ENCODE results near the gene SLC30A7.

- TF ChIP-seq POLR2AphosphoS5 (IDR thresholded peaks at IDR 0.05) (peak; percentile 91), POLR2A (IDR thresholded peaks at IDR 0.05) (peak; percentile 51)
- TF ChIP-seq, protein P1, sequence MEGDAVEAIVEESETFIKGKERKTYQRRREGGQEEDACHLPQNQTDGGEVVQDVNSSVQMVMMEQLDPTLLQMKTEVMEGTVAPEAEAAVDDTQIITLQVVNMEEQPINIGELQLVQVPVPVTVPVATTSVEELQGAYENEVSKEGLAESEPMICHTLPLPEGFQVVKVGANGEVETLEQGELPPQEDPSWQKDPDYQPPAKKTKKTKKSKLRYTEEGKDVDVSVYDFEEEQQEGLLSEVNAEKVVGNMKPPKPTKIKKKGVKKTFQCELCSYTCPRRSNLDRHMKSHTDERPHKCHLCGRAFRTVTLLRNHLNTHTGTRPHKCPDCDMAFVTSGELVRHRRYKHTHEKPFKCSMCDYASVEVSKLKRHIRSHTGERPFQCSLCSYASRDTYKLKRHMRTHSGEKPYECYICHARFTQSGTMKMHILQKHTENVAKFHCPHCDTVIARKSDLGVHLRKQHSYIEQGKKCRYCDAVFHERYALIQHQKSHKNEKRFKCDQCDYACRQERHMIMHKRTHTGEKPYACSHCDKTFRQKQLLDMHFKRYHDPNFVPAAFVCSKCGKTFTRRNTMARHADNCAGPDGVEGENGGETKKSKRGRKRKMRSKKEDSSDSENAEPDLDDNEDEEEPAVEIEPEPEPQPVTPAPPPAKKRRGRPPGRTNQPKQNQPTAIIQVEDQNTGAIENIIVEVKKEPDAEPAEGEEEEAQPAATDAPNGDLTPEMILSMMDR (IDR thresholded peaks at IDR 0.05), result no peak
Measured at GRCh38 chr1:100895540-100896480, at the start of gene SLC30A7.

Data from prostate gland (tissue), 2 donors.